Progenitor cell of endocrine pancreas (in vitro differentiated cells): ENCODE data around the gene MMP7. TPM values are rescaled to one million over a fixed set of nuclear protein-coding genes. Genes with fewer than 3 reads are reported as not detected.

Source experiments
- DNase-seq: peaks from one replicate; pipeline ENCODE4 v3.0.0; 2021; ENCODE audit warnings: low spot score; ENCODE audit not compliant: unreplicated experiment
- H3K27ac Mint-ChIP-seq: 2 replicates; pipeline ENCODE4 v1.8.0; 2021; ENCODE audit warnings: mild to moderate bottlenecking, moderate library complexity, mixed read lengths
- H3K27me3 Mint-ChIP-seq: 2 replicates; pipeline ENCODE4 v1.8.0; 2021; ENCODE audit warnings: mixed read lengths
- H3K36me3 Mint-ChIP-seq: 2 replicates; pipeline ENCODE4 v1.8.0; 2022; ENCODE audit warnings: mixed read lengths; ENCODE audit not compliant: insufficient read depth
- H3K4me1 Mint-ChIP-seq: 2 replicates; pipeline ENCODE4 v1.8.0; 2021; ENCODE audit warnings: low read depth, mixed read lengths
- H3K4me3 Mint-ChIP-seq: 2 replicates; pipeline ENCODE4 v1.8.0; 2021; ENCODE audit warnings: low read depth, mild to moderate bottlenecking, moderate library complexity, mixed read lengths
- H3K9me3 Mint-ChIP-seq: 2 replicates; pipeline ENCODE4 v1.8.0; 2021; ENCODE audit warnings: low read depth, mixed read lengths
- total RNA-seq: library from RNA; stranded (reverse); gene quantifications from 2 replicates; pipeline ENCODE4 v1.2.1, GENCODE V29; 2021
- TF ChIP-seq, protein P1 (sequence below): fragments of 200-600 bp; sonication (generic); IDR thresholded peaks from one replicate; pipeline ENCODE4 v1.5.0; 2021; ENCODE audit warnings: antibody characterized with exemption, mild to moderate bottlenecking; ENCODE audit not compliant: unreplicated experiment

Gene MMP7
- total RNA-seq, 1 donor from 2014 or later = not detected

DNA sequence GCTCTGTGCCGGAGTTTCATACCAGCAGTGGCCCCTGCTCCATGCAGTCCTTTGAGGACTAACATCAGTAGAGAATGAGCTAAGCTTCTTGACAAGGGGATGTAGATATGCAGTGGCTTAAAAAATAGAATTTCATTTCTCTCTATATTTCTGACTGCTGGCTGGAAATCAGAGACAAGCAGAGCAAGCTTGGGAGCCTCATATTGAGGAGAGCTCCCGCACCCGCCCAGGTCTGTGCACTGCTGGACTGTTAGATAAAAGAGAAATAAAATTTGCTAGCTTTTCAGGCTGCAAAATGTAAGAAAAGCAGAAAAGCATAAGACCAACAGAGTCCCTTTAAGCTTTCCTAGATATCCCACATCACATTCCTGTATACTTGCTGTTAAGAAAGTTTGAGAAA is 31.4 kb downstream of the MMP7 start:
- Mint-ChIP-seq H3K36me3 (no peaks in the 10 kb centered on the region), H3K27ac (no peak overlapping the region), H3K4me3 (no peak overlapping the region), H3K27me3 (peaks cover 6% of the 10 kb centered on the region), H3K9me3 (no peaks in the 10 kb centered on the region), H3K4me1 (peaks cover 7% of the 10 kb centered on the region)
- no peak for DNase-seq
- TF ChIP-seq, protein P1, sequence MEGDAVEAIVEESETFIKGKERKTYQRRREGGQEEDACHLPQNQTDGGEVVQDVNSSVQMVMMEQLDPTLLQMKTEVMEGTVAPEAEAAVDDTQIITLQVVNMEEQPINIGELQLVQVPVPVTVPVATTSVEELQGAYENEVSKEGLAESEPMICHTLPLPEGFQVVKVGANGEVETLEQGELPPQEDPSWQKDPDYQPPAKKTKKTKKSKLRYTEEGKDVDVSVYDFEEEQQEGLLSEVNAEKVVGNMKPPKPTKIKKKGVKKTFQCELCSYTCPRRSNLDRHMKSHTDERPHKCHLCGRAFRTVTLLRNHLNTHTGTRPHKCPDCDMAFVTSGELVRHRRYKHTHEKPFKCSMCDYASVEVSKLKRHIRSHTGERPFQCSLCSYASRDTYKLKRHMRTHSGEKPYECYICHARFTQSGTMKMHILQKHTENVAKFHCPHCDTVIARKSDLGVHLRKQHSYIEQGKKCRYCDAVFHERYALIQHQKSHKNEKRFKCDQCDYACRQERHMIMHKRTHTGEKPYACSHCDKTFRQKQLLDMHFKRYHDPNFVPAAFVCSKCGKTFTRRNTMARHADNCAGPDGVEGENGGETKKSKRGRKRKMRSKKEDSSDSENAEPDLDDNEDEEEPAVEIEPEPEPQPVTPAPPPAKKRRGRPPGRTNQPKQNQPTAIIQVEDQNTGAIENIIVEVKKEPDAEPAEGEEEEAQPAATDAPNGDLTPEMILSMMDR = no peak

DNA sequence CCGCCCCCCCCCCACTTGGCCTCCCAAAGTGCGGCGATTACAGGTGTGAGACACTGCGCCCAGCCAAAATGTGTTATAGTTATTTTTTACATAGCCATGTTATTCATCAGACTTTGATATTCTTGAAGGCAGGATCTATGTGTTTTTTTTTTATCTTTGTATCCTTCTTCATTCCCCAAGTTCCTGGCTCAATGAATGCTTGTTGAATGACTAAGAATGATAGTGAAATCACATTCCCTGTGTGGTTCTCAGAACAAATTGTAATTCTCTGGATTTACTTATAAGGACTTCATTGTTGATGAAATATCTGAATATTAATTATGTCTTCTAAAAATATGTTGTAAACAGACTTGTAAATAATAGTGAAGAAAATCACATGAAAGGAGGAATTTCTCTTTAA is 33.5 kb downstream of the MMP7 start:
- DNase-seq = no peak
- no peaks in the 10 kb centered on the region for H3K36me3 Mint-ChIP-seq
- H3K4me3 Mint-ChIP-seq = no peak overlapping the region
- TF ChIP-seq, protein P1 = no peak
- H3K27me3 Mint-ChIP-seq = peaks cover 6% of the 10 kb centered on the region
- H3K4me1 Mint-ChIP-seq = peaks cover 9% of the 10 kb centered on the region
- H3K9me3 Mint-ChIP-seq = no peaks in the 10 kb centered on the region
- H3K27ac Mint-ChIP-seq = no peak overlapping the region

DNA sequence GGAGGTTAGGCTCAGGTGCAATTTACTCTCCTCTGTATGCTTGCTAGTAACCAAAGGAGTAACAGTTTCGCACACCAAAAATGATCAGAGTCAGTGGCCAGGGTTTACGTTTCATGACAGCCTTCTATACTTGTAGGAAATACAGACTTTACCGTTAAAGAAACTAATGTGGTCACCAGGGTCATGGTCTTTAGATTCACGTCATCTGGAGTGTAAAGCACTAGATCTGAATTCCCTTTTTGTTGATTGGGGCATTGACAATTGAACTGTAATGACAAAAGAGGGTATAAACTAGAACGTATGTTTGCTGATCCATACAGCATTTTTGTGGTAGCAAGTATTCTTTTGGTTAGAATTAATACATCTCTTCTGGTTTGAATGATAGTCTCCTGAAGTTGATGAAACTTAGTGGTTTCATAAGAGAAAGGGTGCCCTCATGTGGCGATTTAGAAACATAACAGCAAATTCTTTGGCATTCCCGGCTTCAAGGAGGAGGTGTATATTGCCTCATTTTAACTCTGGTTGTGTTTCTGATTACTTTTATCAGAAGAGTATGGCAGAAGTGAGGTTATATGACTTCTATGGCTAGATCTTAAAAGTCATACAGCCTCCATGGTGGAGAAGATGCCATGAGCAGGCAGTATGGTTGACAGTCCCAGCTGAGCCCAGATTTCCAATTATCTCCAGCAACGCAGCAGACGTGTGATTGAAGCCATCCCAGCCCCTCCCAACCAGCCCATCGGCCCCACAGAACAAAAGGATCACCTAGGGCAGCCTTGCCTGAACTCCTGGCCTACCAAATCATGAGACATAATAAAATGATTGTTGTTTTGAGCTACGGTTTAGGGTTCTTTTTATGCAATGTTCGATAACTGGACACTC is 35.1 kb downstream of the MMP7 start:
- H3K27ac Mint-ChIP-seq = no peak overlapping the region
- TF ChIP-seq, protein P1 = peak; percentile 80

DNA sequence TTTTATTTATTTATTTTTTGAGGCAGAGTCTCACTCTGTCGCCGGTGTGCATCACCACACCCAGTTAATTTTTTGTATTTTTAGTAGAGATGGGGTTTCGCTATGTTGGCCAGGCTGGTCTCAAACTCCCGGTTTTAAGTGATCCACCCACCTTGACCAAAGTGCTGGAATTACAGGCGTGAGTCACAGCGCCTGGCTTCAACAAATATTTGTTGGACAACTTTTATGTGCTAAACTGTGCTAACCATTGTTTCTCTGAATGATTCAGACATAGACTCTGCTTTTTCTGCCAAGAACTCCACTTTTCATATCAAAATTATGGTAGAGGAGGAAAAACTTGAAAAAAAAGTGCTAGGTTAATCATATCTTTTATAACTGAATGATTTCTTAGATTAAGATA is 36.3 kb downstream of the MMP7 start:
- no peaks in the 10 kb centered on the region for H3K9me3 Mint-ChIP-seq
- H3K27ac Mint-ChIP-seq = no peak overlapping the region
- no peak for DNase-seq
- no peaks in the 10 kb centered on the region for H3K36me3 Mint-ChIP-seq
- H3K4me1 Mint-ChIP-seq = peaks cover 15% of the 10 kb centered on the region
- H3K4me3 Mint-ChIP-seq = no peak overlapping the region
- H3K27me3 Mint-ChIP-seq = peaks cover 6% of the 10 kb centered on the region
- TF ChIP-seq, protein P1 = no peak

More for the DNA sequence above, 35.1 kb downstream of the MMP7 start:
- Mint-ChIP-seq H3K27me3 (peaks cover 6% of the 10 kb centered on the region), H3K4me1 (peaks cover 9% of the 10 kb centered on the region), H3K36me3 (no peaks in the 10 kb centered on the region), H3K9me3 (no peaks in the 10 kb centered on the region), H3K4me3 (no peak overlapping the region)
- no peak for DNase-seq

DNA sequence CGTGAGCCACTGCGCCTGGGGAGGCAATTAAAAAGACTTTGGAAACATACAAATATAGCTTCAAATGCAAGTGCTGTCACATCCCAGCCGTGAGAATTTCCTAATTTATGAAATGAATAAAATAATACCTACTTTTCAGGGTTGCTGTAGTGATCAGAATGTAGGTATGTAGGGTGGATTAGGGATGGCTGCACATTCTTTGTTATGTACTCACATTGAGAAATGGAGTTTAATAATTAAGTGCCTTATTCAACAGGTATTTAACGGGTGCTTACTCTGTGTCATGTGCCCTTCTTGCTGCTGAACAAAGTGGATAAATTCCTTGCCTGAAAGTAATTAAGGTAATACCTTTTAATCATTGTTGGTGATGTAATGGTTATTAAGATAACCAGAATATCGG is 37.0 kb downstream of the MMP7 start:
- TF ChIP-seq, protein P1 = no peak
- DNase-seq = no peak
- Mint-ChIP-seq H3K4me1 (peaks cover 17% of the 10 kb centered on the region), H3K9me3 (no peaks in the 10 kb centered on the region), H3K36me3 (no peaks in the 10 kb centered on the region), H3K27me3 (peaks cover 6% of the 10 kb centered on the region), H3K4me3 (no peak overlapping the region), H3K27ac (no peak overlapping the region)
